ENCODE results near the gene CDHR5.

The CDHR5 gene

GRCh38 chr11:643849-644738 is 19.3 kb upstream of the CDHR5 start:
- H3K27me3 ChIP-seq (ENCODE audit: insufficient read depth, low read length, poor library complexity), result no peaks in the 10 kb centered on the region
- no peak overlapping the region for H3K9ac ChIP-seq (ENCODE audit: low read depth, low read length)
- H3K79me2 ChIP-seq (ENCODE audit: insufficient read depth, low read length), result no peaks in the 10 kb centered on the region
- TF ChIP-seq EZH2 (IDR thresholded peaks at IDR 0.05; ENCODE audit: borderline replicate concordance, low read depth, low read length, severe bottlenecking) (no peak), CTCF (IDR thresholded peaks at IDR 0.05; ENCODE audit: borderline replicate concordance, extremely low read depth, low read length, poor library complexity, severe bottlenecking) (no peak)
- ATAC-seq (ENCODE audit: insufficient read depth, low read depth) (no peak), DNase-seq (no peak)
- H3K9me3 ChIP-seq (ENCODE audit: insufficient read depth, low read length, severe bottlenecking), result no peaks in the 10 kb centered on the region
- H2AFZ ChIP-seq (ENCODE audit: low read depth, low read length), result no peak overlapping the region
- peaks cover 23% of the 10 kb centered on the region for H4K20me1 ChIP-seq (ENCODE audit: insufficient read depth, low read length)
- H3K36me3 ChIP-seq (ENCODE audit: insufficient read depth, low read length), result peaks cover 62% of the 10 kb centered on the region
- no peak overlapping the region for H3K27ac ChIP-seq (ENCODE audit: low read length)
- H3K4me3 ChIP-seq (ENCODE audit: low read depth in 1 of 2, low read length in 2 of 2), result no peak overlapping the region
- no peaks in the 10 kb centered on the region for H3K4me1 ChIP-seq (ENCODE audit: insufficient read depth, low read length)
- no peak overlapping the region for H3K4me2 ChIP-seq (ENCODE audit: insufficient read depth, low read length)

GRCh38 chr11:643366-643765 is 18.6 kb upstream of the CDHR5 start:
- no peak for DNase-seq
- no peak overlapping the region for H2AFZ ChIP-seq (ENCODE audit: low read depth, low read length)
- no peak overlapping the region for H3K9ac ChIP-seq (ENCODE audit: low read depth, low read length)
- no peak overlapping the region for H3K27ac ChIP-seq (ENCODE audit: low read length)
- no peaks in the 10 kb centered on the region for H3K4me1 ChIP-seq (ENCODE audit: insufficient read depth, low read length)
- H3K4me2 ChIP-seq (ENCODE audit: insufficient read depth, low read length), result no peak overlapping the region
- TF ChIP-seq EZH2 (IDR thresholded peaks at IDR 0.05; ENCODE audit: borderline replicate concordance, low read depth, low read length, severe bottlenecking) (no peak), CTCF (IDR thresholded peaks at IDR 0.05; ENCODE audit: borderline replicate concordance, extremely low read depth, low read length, poor library complexity, severe bottlenecking) (no peak)
- H3K79me2 ChIP-seq (ENCODE audit: insufficient read depth, low read length), result no peaks in the 10 kb centered on the region
- ATAC-seq (ENCODE audit: insufficient read depth, low read depth), result 0 out of 3 replicates have a peak, but pooled peaks have one; percentile 27
- H3K27me3 ChIP-seq (ENCODE audit: insufficient read depth, low read length, poor library complexity), result no peaks in the 10 kb centered on the region
- H3K4me3 ChIP-seq (ENCODE audit: low read depth in 1 of 2, low read length in 2 of 2), result no peak overlapping the region
- H3K36me3 ChIP-seq (ENCODE audit: insufficient read depth, low read length), result peaks cover 60% of the 10 kb centered on the region
- H4K20me1 ChIP-seq (ENCODE audit: insufficient read depth, low read length), result peaks cover 23% of the 10 kb centered on the region
- H3K9me3 ChIP-seq (ENCODE audit: insufficient read depth, low read length, severe bottlenecking), result no peaks in the 10 kb centered on the region

GRCh38 chr11:641806-642370 is 17.1 kb upstream of the CDHR5 start:
- Histone ChIP-seq H4K20me1 (ENCODE audit: insufficient read depth, low read length) (peaks cover 23% of the 10 kb centered on the region), H3K36me3 (ENCODE audit: insufficient read depth, low read length) (peaks cover 57% of the 10 kb centered on the region), H3K27ac (ENCODE audit: low read length) (no peak overlapping the region), H3K9ac (ENCODE audit: low read depth, low read length) (no peak overlapping the region), H2AFZ (ENCODE audit: low read depth, low read length) (no peak overlapping the region), H3K4me1 (ENCODE audit: insufficient read depth, low read length) (no peaks in the 10 kb centered on the region), H3K9me3 (ENCODE audit: insufficient read depth, low read length, severe bottlenecking) (no peaks in the 10 kb centered on the region), H3K79me2 (ENCODE audit: insufficient read depth, low read length) (no peaks in the 10 kb centered on the region), H3K4me3 (ENCODE audit: low read depth in 1 of 2, low read length in 2 of 2) (no peak overlapping the region), H3K27me3 (ENCODE audit: insufficient read depth, low read length, poor library complexity) (no peaks in the 10 kb centered on the region), H3K4me2 (ENCODE audit: insufficient read depth, low read length) (no peak overlapping the region)
- DNase-seq (no peak), ATAC-seq (ENCODE audit: insufficient read depth, low read depth) (no peak)
- TF ChIP-seq EZH2 (IDR thresholded peaks at IDR 0.05; ENCODE audit: borderline replicate concordance, low read depth, low read length, severe bottlenecking) (no peak), CTCF (IDR thresholded peaks at IDR 0.05; ENCODE audit: borderline replicate concordance, extremely low read depth, low read length, poor library complexity, severe bottlenecking) (no peak)
